ENCODE results near the gene PLA2G4C. TPM values are rescaled to one million over a fixed set of nuclear protein-coding genes. Genes with fewer than 3 reads are reported as not detected.

The PLA2G4C gene
- total RNA-seq: 24.9 and 31.0 TPM in 2 replicates

GRCh38 chr19:48110350-48110966, at the start of gene PLA2G4C:
Gene PLA2G4C (minus strand): TSS chr19:48110817. CDS start chr19:48106529, 4,288 bp downstream.
- intact Hi-C loops (cut with micrococcal nuclease): loop anchor here (2.0 kb wide), 1 partner anchor 150 kb away; no protein-coding TSS in a partner anchor

GRCh38 chr19:48158210-48158790, 47.7 kb upstream of the PLA2G4C start:
- intact Hi-C loops (cut with micrococcal nuclease): no loop called here

DNA sequence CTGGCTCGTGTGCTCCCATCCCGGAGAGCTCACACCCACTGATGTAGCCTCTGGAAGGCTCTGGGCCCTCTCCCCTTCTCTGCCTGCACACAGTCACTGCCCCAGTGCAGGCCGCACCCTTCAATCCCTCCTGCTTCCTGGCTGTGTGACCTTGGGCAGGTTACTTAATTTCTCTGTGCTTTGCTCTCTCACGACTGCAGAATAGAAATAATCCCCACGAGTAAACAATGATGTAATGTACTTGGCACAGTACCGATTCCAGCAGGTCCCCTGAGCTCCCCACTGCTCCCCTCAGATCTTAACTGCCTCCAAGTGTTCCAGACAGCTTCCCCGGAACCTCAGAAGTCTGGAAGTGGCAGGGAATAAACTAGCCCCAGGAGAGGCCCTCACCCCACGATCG, 43.4 kb upstream of the PLA2G4C start:
- intact Hi-C loops (cut with micrococcal nuclease): no loop called here

DNA sequence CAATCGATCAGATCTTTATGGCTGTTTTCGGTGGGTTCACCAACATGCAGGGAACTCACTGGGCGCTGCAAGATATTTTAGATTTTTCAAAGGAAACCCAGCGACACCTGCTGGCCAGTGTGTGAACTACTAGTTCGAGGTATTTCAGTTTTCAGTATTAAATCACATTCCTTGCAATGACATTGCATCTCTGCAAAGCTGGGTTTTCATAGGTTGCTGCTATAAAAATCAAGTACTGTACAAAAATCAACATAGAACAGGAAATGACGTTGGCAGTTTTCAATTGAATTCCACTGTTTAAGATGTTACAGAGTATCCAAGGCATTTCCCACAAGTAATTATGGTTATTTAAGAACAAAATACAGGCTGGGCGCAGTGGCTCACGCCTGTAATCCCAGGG, 41.9 kb upstream of the PLA2G4C start:
- intact Hi-C loops (cut with micrococcal nuclease): loop anchor here (1.0 kb wide), 1 partner anchor 45 kb away; no protein-coding TSS in a partner anchor

- intact Hi-C loops (cut with micrococcal nuclease): no loop called here
Observed at GRCh38 chr19:48149430-48149829, 38.8 kb upstream of the PLA2G4C start.

DNA sequence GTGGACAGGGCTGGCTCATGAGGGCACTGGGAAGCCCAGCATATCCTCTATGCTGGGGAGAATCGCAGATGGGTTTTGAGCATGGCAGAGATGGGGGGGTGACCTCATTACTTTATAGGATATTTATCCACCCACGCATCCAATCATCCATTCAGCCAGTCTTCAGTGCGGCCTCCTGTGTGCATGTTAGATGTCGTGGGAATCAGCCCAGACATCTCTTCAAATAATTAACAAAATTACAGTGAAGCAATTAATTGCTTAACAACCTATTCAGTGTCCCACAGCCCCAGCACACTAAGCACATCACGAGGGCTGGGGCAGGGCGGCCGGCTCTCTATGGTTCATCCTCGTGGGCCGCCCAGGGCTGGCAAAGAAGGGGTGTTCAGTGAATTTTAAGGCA, 38.0 kb upstream of the PLA2G4C start:
- intact Hi-C loops (cut with micrococcal nuclease): no loop called here

DNA sequence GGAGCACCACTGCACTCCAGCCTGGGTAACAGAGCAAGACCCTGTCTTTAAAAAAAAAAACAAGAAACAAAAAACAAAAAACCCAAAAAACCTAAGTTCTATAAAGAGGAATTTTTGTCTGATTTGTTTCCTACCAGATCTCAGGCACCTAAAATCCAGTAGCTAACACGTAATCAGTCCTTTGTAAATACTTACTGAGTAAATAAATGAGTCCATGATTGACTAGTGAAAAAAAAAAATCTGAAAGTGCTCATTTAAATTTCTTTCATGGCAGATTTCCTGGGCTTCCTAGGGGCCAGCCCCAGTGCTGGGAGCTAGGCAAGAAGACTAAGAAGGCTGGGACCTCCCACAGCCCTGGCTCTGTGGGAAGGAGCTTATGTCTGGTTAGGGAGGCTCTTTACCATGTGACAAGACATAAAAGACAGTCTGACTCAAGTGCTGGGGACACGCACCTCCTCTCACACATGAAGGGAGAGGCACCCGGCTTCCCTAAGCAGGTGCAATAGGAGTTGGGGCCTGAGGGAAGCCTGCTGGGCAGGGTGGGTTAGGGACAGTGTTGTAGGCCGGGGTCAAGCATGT, 37.1 kb upstream of the PLA2G4C start:
- intact Hi-C loops (cut with micrococcal nuclease): no loop called here

GRCh38 chr19:48139053-48139452, 28.4 kb upstream of the PLA2G4C start:
- intact Hi-C loops (cut with micrococcal nuclease): no loop called here

GRCh38 chr19:48137411-48137810, 26.8 kb upstream of the PLA2G4C start:
- intact Hi-C loops (cut with micrococcal nuclease): no loop called here

DNA sequence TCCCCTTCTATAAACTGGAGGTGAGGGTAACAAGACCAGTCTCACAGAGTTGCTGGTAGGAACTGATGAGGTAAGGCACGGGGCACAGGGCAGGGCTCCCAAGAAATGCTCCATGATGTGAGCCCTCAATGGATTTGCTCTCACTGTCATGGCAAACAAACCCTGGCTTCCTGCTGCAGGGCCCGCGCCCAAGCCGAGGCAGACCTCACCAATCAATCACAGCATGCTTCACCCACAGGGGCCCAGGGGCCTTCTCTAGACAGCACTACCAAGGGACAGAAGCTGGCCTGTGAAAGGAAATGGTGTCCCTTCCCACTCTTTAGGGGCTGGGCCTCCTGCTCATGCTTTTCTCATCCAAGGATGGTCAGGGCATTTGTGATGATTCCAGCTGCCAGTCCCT, 25.9 kb upstream of the PLA2G4C start:
- intact Hi-C loops (cut with micrococcal nuclease): no loop called here

DNA sequence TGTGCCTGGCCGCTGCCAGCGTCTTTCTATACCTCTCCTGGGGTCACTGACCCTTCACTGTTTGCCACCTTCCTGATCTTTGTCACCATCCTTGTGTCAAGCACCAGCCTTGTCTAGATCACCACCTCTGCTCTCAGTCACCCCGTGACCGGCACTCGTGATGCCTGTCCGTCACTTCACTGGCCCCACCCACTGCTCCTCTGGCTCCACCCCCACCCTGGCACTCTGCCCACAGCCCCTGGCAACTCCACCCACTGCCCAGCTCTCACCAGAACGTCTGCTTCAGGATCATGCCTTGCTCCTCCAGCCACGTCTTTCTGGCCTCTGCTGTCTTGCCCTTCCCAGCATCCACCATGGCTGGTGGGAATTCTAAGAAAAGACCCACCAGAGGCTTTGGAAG, 24.8 kb upstream of the PLA2G4C start:
- intact Hi-C loops (cut with micrococcal nuclease): no loop called here

GRCh38 chr19:48133094-48133493, 22.5 kb upstream of the PLA2G4C start:
- intact Hi-C loops (cut with micrococcal nuclease): no loop called here

DNA sequence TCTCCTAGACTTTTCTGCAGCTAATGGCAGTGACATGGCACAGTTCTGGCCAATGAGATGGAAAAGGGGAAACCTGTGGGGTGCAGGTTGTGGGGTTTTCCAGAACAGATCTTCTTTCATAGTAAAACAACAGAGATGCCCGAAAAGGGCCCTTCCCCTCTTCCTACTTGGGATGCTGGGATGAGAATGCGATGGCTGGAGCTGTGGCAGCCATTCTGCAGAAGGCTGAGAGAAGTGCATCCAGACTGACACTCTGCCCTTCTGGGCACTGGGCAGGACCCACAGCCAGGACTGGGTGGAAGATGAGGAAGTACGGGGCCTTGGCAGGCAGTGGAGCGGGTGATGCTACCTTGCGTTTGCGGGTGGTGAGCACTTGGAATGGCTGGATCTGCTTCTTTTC, 16.9 kb upstream of the PLA2G4C start:
- intact Hi-C loops (cut with micrococcal nuclease): no loop called here

DNA sequence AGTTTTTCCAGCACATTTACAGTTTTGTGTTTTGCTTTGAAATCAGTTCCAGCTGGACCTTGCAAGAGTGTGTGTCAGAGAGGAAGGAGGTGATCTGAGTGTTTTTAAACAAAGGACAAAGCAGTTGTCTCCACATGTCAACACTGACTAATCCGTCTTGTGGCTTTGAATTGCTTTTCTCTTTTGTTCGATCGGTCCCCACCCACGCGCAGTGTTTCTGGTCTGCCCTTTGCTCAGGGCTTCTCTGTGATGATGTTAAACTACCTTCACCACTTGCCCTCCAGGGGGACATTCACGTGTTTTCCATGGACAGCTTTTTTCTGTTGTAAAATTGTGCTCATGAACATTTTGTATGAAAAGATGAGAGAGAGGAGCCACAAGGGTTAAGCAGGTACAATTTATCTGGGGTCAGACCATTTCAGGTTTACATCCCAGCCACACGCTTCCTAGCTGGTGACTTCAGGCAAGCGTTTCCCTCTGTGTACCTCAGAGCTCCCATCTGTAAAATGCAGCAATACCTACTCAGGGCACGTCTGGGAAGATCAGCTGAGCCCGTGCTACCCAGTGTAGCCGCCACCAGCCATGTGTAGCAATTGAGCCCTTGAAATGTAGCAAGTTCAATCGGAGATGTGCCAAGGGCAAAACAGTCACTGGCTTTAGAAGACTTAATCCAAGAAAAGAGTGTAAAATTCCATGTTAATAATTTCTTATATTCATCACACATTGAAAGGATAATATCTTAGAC, 13.5 kb upstream of the PLA2G4C start:
- intact Hi-C loops (cut with micrococcal nuclease): no loop called here

DNA sequence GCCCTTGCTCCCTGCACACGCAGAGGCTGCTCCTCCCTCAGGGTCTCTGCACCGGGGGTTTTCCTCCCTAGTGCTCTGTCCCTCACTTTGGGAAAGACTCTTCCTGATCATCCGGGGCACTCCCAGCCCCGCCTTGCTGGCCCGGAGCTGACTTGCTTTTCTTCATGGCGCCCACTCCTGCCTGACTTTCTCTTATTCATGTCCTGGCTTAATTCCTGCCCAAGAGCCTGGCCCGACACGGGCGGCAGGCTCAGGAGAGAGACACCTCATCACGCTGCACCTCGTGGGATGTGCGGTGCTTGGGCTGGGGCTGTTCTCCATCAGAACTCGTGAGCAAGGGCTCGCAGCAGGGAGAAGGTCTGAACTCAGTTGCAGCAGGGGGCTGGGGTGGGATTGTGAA, 11.8 kb upstream of the PLA2G4C start:
- intact Hi-C loops (cut with micrococcal nuclease): no loop called here

GRCh38 chr19:48121909-48122371, 11.3 kb upstream of the PLA2G4C start:
- intact Hi-C loops (cut with micrococcal nuclease): no loop called here

DNA sequence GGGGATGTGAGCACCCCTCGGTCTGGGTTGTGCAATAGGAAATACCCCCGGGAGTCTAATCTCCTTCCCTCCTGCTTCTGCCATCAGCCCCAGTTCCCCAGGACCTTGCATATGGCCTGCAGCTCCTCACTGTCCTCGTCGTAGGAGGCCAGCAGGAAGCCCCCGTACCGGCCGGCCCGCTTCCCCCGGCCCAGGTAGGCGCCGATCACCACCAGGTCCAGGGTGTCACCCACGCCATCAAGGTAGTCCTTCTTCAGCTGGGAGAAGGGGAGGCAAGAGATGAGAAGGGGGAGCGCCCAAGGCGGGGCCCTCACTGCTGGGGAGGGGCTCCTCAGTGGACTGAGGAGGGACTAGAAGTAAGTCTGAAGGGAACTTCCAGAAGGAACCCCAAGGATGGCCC, 10.4 kb upstream of the PLA2G4C start:
- intact Hi-C loops (cut with micrococcal nuclease): no loop called here

- intact Hi-C loops (cut with micrococcal nuclease): no loop called here
Observed at GRCh38 chr19:48120505-48120904, 9.9 kb upstream of the PLA2G4C start.

DNA sequence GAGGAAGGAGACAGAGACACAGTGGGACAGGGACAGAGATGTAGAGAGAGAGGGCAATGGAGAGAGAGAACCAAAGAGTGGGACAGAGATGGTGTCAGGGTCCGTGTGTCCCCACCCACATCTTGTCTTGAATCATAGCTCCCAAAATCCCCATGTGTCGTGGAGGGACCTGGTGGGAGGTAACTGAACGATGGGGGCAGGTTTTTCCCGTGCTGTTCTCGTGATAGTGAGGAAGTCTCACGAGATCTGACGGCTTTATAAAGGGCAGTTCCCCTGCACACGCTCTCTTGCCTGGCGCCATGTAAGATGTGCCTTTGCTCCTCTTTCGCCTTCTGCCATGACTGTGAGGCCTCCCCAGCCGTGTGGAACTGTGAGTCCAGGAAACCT, 7.5 kb upstream of the PLA2G4C start:
- intact Hi-C loops (cut with micrococcal nuclease): no loop called here

DNA sequence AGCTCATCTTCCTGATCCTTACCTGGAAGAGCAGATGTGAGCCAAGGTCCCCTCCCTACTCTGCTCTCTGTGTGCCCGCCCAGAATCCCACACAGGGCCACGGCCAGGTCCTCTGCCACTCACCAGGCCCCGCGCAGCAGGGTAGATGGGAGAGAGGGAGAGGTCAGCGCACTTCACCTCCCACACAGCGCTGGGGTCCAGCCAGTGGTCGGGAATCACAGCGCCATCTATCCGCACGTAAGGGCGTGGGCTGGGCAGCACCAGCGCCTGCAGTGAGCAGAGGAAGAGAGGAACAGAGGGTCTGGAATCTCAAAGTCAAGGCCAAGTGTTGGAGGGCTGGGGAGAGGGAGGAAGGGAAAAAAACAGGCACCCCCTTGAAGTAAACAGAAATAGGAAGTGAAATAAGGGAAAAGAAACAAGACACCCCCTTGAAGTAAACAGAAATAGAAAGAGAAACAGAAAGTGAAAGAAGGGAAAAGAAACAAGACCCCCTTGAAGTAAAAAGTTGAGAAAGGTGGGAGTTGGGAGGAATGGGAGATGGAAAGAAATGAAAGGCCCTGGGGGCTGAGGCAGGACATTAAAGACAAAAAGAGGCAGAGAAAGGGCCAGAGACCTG, 7.0 kb upstream of the PLA2G4C start:
- intact Hi-C loops (cut with micrococcal nuclease): no loop called here

GRCh38 chr19:48113190-48113917, 2.7 kb upstream of the PLA2G4C start:
- intact Hi-C loops (cut with micrococcal nuclease): no loop called here

Measured in T-helper 1 cell treated with Interleukin-12 subunit alpha and Interleukin-12 subunit beta and Interleukin-4 antibody, amounts not matched to agents 30 ng/mL and 1 ng/mL, for 36 hours (primary cell).